ENCODE results near the gene PLEKHA8.

DNA sequence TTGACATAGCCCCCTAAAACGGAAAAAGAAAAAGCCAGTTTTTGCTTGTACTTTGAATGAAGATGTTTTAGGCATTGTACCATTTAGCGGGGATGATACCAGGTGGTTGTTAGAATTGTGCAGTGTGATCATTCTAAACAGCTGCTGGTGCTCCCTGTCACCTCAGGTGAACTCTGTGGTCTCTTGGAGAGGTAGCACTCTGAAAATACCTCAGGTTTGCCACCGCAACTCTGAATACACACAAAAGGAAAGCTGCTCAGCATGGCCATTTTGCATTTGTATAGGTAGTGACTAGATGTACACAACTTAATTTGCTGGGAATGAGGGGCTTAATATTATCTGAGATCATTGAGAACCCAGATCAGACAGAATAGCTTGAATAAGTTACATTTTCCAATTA is 52.6 kb downstream of the PLEKHA8 start:
- no peak for TF ChIP-seq CTCF (IDR thresholded peaks at IDR 0.05; ENCODE audit: low read length)
- no peak for TF ChIP-seq EZH2phosphoT487 (IDR thresholded peaks at IDR 0.05; ENCODE audit: low read length)
- TF ChIP-seq EZH2 (optimal IDR thresholded peaks at IDR 0.05; ENCODE audit: low read depth, low read length), result no peak
